ENCODE data around the gene CTNNA3.

DNA sequence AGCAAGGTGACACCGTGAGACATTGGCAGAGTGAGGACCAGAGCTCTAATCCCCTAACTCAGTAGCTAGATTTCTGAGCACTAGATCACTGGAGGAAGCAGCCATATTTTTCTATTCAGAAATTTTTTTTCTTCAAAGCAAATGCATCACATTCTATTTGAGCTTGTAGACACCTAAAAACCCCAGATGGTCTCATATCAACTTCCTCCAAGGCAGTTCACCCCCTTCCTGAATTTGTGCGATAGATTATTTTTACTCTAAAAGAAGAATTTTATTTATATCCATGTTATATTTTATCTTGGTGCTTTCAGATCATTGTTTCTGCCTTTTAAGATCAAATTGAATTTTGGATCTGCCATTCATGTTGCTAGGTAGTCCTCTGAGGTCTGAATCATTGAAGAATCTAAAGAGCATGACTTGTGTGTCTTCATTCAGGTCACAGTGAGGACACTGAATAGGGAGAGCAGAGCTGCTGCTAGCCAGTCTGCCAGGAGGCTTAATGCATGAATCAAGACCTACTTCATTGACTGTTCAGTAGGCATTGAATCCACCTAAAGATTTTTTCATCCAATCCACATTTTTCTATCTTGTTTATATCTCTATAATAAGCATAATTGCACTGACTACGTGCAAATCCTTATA is 863.1 kb downstream of the CTNNA3 start:
- TF ChIP-seq, protein P1, sequence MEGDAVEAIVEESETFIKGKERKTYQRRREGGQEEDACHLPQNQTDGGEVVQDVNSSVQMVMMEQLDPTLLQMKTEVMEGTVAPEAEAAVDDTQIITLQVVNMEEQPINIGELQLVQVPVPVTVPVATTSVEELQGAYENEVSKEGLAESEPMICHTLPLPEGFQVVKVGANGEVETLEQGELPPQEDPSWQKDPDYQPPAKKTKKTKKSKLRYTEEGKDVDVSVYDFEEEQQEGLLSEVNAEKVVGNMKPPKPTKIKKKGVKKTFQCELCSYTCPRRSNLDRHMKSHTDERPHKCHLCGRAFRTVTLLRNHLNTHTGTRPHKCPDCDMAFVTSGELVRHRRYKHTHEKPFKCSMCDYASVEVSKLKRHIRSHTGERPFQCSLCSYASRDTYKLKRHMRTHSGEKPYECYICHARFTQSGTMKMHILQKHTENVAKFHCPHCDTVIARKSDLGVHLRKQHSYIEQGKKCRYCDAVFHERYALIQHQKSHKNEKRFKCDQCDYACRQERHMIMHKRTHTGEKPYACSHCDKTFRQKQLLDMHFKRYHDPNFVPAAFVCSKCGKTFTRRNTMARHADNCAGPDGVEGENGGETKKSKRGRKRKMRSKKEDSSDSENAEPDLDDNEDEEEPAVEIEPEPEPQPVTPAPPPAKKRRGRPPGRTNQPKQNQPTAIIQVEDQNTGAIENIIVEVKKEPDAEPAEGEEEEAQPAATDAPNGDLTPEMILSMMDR (IDR thresholded peaks at IDR 0.05), result no peak
- no peak for TF ChIP-seq POLR2A (IDR thresholded peaks at IDR 0.05)
